ENCODE measurements around the gene MEIS3.

The MEIS3 gene

DNA sequence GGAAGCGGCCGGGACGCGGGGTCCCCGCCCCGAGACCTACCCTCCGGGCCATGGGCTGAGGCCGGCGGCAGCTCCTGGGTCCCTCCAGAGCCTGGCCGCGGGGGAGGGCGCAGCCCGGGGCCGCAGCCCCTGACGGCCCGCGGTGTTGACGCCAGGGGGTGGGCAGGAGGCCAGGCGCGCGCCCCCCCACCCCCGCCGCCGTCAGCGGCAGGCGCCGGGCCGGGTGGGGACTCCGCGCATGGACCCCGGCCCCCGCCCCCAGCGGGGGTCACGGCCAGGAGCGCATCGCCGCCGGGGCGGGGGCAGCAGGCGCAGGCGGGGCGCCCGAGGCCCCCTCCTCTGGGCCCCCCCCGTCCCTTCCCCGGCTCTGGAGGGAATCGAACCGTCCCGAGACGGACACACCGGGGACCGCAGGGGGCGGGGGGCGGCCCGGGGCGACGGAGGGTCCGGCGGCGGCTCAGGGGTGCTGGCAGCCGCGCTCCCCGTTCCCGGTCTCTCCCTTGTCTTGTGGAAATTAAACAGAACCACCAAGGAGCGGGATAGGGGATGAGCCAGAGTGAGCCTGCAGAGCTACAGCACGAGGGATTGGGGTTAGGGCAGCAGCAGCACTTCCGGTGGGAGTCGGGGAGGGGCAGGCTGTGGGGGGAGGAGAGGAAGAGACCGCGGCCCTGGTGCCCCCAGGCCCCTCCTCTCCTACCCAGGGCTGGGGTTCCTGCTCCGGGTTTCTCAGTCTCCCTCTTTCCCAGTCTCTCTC is at the start of gene MEIS3:
TSS of gene MEIS3 (minus strand) at position 498 of the 754 bp plus-strand sequence. CDS start at position 52, 446 bp downstream.
- no peak for DNase-seq

DNA sequence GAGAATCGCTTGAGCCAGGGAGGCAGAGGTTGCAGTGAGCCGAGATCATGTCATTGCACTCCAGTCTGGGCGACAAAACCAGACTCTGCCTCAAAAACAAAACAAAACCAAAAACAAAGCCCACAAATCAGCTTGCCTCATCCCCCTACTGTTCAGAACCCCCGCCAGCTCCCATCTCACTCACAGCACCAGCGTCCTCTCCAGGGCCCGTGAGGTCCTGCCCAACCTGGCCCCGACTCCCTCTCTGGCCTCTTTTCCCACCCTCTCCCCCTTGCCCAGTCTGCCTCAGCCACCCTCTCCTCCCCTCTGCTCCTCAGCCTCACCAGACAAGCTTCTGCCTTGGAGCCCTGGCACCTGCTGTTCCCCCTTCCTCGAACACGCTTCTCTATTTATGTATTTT is 48.6 kb upstream of the MEIS3 start:
- no peak for DNase-seq

DNA sequence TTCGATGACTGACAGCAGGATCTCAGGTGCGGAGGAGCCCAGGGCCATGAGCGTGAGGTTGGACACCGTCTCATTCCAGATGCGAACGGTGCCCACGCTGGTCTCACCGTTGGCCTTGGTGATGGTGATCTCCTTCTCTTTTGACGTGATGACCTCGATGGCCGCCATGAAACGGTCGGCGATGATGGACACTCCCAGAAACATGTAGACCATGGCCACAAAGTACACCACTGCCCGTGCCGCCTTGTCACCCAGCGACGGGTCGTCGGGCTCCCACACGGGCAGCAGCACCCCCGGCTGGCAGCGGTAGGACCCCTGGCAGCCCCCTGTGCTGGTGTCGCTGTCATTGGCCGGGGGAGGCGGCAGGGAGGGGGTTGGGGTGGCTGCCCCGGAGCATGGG is 46.6 kb upstream of the MEIS3 start:
- no peak for DNase-seq

DNA sequence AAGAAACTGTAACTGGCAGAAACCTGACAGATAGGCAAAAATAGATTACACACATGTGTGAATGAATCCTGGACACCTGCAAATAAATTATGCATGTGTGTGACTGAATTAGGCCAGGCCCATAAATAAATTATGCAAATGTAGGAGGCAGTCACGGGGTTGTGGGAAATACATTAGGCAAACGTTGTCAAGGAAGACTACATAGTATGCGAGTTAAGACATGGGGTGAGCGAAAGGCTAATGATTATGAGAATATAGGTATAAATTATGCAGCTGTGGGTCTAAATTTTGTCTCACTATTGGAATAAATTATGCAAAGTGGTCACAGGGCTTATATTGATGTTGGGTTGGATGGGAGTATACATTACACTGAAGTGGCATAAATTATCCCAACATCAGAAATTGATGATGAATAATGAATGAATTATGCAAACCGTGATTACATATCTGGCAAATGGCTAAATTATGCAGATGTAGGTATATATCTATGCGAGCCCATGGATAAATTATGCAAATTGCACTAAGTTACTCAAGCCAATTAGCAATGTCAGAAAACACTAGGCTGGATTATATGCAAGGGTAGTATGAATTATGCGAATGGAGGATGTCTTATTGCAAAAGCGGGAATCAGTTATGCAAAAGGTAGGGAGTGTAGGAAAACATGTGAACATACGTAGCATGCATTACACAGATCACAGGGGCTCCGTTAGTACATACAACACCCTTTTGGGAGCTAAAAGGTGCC is 45.5 kb upstream of the MEIS3 start:
- no peak for DNase-seq

DNA sequence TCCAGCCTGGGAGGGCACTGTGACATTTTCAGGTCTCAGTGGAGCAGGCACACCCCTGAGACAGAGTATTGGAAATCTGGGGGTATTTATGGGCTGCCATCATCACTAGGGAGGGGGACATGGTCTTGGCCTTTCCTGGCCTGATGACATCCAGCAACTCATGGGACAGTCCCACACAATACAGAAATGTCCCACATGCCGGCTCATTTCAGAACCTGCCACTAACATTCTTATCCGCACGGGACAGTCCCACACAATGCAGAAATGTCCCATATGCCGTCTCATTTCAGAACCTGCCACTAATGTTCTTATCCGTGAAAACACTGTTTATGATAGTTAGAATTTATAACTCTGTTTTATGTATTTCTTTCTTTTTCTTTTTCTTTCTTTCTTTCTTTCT is 42.5 kb upstream of the MEIS3 start:
- no peak for DNase-seq

DNA sequence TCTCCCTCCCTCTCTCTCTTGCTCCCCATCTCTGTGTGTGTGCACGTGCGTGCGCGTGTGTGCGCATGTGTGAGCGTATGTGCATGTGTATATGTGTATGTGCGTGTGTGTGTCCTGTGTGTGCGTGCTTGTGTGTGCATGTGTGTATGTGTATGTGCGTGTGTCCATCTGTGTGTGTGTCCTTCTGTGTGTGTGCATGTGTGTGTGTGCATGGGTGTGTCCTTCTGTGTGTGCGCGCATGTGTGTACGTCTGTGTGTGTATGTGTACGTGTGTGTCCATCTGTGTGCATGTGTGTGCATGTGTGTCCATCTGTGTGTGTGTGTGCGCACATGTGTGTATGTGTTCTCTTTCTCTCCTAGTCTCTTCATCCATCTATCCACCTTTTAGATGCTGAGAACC is 40.1 kb upstream of the MEIS3 start:
- DNase-seq = no peak

DNA sequence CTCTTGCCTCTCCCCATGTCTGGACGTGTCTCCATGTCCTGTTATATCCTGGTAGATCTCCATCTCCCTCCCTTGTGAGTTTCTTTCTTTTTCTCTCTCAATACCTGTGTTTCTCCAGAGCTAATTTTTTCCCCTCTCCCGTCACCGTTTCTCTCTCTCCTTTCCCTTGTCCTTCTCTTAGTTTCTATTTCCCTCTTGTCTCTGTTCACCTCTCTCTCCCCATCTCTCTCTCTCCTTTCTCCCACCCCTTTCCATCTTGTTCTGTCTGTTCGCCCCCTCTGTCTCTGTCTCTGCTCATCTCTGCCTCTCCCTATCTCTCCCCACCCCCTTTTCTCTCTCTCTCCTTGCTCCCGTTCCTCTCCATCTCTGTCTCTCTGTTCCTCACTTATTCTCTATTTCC is 39.3 kb upstream of the MEIS3 start:
- no peak for DNase-seq

DNA sequence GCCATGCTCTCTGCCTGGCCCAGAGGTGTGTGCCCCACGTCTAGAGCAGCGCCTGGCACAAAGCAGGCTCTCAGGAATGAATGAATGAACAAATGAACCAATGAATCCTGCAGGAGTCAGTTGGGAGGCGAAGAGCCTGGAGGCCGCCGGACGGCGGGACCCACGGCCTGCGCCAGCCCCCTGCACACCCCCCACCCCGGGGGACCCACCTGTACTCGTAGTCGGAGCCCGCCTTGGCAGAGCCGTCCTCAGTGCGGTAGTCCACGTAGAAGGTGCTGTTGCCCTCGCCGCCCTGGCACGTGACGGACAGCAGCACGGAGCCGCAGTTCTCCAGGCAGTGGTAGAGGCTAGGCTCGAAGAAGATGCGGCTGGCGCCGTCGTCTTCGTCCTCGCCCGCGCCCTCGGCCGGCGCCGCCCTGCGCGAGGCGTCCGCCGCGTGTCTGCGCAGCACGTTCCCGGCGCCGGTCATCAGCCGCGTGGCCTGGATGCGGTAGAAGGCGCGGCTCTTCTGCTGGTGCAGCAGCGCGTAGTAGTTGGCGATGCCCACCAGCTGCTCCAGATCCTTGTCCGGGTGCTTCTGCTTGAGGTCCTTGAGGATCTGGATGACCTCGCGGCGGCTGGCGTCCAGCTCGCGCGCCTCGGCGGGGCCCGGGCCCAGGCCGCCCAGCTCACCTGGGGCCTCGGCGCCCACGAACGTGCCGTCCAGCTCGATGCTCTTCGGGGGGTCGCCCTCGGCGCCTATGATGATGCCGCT is 37.6 kb upstream of the MEIS3 start:
- no peak for DNase-seq

DNA sequence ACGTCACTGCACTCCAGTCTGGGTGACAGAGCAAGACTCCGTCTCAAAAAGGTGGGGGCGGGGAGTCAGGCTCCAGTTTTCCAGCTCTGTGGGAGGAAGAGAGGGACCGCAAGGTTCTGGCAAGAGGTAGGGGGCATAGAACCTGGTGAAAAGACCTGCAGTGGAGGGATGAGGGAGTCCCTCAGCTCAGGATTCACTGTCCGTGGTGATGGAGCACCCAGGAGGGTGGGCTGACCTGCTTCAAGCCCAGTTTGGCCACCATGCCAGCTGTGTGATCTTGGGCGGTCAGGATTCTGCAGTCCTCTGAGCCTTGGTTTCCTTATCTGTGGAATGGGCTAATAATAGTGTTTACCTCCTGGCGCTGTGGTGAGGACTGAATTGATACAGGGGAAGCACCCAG is 31.2 kb upstream of the MEIS3 start:
- DNase-seq = no peak

DNA sequence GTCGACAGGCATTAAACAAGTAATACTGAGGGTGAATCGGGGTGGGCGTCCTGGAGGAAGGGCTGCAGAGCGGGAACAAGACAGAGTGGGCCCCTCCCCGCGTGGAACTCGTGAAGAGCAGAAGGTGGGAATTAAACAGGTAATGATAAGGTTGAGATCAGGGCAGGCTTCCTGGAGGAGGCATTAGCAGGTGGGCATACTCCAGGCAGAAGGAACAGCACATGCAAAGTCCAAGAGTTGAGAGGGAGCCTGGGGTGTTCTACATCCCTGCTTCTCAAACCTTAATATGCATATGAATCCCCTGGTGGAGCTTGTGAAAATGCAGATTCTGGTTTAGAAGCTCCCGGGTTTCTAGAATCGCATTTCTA is 29.0 kb upstream of the MEIS3 start:
- no peak for DNase-seq

DNA sequence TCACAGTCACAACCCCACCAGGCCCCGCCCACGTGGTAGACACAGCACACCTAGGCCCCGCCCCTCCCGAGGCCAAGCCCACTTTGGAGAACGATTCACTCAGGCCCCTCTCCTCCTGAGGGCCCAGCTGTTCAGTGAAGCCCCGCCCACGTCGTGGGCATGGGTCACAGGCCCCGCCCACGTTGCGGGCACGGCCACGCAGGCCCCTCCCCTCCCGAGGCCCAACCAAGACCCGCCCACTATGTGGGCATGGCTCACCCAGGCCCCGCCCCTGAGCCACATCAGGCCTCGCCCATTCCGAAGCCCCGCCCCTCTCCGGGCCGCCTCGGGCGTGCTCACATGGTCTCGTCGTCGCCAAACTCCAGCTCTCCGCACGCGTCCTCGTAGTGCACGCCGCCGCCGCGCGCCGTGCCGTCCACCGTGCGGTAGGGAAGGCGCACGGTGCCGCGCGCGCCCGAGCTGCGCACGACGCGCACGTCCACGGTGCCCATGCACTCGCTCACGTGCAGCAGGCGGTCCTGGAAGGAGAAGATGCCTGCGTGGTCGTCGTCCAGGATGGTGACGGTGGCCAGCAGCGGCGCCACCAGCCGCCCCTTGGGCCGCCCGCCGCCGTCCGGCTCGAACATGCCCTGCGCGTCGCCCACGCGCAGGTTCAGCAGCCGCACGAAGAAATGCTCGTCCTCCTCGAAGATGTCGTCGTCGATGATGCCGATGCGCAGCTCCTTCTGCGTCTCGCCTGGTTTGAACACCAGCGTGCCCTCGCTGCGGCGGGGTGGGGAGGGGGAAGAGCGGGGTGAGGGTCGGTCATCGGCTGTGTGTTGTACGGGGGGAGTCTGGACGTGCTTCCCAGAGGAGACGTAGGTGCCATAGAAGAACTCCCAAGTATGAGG is 28.4 kb upstream of the MEIS3 start:
- peak; percentile 90 for DNase-seq

DNA sequence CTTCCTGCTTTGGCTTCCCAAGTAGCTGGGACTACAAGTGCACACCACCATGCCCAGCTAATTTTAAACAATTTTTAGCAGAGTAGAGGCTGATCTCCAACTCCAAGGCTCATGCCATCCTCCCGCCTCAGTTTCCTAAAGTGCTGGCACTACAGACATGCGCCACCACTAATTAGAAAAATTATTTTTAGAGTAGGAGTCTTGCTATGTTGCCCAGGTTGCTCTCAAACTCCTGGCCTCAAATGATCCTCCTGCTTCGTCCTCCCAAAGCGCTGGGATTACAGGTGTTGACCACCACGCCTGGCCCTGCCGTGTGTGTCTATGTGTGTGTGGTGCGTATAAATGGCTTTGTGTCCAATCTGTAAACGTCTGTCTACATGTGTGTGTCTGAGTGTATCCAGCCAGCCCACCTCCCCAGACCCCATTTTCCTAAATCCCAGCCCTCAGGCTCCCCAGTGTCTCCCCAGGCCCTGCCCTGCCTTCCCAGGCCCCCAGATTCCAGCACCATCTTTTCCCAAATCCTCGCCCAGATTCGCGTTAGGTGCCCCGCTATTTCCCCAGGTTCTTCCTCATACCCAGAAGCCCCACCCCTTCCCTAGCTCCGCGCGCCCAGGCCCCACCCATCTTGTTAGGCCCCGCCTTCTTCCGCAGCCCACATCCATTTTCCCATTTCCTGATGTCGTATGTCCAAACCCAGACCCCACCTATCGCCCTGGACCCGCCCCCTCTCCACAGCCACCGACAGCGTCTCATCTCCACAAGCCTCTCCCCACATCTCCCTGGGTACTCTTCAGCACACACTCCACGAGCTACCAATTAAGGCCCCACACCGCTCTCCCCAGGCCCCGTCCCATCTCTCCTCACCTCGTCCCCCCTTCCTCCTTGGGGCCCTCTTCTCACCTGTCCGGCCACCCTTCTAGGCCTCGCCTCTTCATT is 27.5 kb upstream of the MEIS3 start:
- peak; percentile 67 for DNase-seq

DNA sequence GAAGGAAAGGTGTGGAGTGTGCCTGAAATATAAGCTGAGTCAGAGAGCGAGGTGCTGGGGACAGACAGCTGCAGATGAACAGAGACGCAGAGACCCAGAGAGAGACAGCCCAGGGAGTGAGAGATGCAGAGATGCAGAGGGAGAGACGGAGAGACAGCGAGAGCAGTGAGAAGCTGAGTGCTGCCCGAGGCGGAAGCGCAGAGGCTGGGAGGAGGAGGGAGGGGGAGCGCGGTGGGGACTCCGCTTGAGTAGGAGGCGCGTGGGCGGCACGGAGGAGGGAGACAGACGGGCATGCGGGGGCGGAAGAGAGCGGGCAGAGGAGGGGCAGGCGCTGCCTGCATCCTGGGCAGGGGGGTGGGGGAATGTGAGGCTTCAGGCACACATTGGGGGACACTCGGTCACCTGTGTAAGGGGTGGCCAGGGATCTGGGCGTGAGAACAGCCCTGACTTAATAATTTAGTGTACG is 26.6 kb upstream of the MEIS3 start:
- peak; percentile 52 for DNase-seq

DNA sequence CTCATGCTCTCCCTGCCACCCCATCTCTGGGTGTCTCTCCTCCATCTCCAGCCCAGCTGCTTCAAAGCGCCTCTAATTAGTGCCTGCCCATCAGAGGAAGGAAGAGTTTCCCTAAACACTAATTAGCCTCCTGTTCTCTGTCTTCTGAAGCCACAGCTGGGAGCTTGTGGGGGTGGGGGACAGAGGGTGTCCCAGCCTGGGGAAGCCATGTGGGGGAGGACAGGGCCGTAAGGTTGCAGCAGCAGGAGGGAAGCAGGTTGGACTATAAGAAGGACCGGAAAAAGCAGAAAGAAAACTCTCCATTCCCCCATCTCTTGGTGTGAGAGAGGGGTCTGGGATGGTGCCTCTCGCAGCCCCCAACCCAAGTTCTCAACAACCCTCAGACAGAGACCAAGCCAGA is 26.2 kb upstream of the MEIS3 start:
- no peak for DNase-seq

DNA sequence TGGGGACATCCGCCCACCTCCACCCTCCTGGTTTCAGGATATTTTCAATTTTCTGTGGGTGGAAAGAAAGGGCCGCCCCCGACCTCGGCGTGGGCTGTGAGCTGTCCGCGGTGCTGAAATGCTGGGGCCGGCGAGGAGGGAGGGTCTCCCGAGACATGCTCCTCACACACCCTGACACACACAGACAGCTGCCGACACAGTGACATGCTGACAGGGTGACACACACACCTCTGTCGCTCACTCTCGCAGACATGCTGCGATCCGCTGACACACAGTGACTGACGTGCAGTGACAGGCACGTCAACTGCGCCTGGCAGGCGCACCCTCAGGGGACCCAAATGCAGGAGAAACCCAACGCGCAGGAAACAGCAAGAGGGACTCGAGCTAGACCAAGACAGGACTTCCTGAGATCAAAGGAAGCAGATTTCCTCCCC is 25.1 kb upstream of the MEIS3 start:
- DNase-seq = peak; percentile 42

DNA sequence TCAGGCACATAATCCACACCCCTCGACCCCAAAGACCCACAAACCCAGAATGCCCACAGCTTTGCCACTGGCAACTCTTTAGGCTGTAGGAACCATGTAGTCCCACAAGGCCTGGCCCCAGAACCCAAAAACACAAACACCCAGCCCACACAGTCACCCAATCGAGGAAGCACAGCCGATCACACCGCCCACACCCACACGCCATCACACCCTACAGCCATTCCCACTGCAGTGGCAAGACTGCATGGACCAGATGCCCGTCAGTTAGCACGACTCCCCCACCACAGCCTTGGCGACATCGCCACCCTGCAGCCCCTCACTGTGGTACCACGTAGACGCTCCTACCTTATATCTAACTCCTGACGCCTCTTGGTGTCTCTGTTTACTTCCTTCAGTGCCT is 24.0 kb upstream of the MEIS3 start:
- DNase-seq = no peak

DNA sequence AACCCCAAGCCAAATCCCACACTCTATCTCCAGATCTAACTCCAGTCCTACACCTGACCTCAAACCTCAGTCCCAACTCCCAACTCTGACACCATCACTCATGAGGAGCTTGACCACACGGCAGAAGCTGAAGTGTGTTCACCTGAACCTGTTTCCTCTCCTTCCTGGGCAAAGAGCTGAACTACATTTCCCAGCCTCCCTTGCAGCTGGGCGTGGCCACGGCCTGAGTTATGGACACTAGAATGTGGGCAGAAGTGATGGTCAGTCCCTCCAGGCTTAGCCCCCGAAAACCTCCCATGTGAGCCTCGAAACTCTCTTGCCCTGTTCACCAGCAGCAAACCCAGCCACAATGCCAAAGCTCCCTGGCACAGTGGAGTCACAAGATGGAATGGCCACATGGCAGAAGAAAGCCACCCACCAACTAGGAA is 19.5 kb upstream of the MEIS3 start:
- no peak for DNase-seq

DNA sequence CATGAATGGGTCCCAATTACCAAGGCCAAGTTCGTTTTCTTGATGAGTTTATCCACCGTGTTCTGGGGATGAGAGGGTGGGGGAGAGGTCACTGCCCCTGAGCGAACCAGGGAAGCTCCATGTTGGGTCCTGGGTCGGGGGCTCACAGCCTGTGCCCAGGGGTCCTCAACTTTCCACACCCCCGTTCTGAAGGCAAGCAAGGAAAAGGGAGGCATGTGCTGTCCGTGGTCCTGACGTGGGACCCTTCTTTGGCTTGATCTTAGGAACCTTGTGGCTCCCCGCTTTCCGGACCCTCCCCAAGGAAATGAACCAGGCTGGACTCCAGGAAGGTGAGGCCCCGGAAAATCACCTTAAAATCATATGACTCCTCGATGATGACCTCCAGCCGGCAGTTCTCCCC is 18.2 kb upstream of the MEIS3 start:
- no peak for DNase-seq

DNA sequence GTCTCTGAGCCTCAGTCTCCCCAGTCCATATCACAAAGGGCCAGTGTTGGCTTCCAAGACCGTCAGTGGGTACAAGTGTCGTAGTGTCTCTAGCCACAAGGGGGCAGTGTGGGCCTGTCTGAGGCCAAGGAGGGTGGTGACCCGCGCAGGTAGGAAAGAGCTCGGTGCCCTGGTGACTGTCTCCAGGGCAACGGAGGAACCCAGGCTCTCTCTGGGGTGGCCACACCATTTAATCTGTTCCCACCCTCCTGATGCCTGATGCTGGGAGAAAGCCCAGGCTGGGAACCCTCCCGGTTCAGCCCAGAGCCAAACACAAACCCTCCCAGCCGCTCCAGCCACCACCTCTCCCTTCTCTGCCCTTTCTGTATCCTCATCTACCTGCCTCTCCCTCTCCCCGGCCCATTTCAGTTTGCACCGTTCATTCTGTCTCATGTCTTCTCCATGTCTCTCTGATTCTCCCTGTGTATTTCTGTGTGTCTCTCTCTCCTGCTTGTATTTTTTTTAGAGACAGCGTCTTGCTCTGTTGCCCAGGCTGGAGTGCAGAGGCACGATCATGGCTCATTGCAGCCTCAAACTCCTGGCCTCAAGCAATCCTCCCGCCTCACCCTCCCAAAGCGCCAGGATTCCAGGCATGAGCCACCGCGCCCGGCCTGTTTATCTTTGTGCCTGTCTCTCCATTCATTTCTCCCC is 17.5 kb upstream of the MEIS3 start:
- peak; percentile 90 for DNase-seq

DNA sequence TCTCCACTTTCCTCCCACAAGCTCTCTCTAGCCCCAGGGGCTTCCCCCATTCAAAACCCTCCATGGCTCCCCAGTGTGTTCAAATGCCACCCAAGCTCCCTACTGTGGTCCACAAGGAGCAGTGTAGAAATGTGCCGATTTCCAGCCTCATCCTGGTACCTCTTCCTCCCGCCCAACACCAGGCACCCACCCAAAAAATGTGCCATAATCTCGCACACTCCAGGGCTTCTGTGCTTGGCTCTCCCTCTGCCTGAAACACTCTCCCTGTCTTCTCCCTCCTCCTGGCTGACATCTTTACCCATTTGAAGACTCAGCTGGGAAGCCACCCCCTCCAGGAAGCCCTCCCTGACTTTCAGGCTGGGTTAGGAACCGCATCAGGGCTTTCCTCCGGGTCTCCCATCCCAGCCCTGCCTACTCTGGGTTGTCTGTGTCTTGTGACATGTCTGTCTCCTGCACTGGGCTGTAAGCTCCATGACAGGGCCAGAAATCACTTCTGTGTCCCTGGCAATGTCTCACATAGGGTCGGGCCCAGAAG is 16.6 kb upstream of the MEIS3 start:
- no peak for DNase-seq

DNA sequence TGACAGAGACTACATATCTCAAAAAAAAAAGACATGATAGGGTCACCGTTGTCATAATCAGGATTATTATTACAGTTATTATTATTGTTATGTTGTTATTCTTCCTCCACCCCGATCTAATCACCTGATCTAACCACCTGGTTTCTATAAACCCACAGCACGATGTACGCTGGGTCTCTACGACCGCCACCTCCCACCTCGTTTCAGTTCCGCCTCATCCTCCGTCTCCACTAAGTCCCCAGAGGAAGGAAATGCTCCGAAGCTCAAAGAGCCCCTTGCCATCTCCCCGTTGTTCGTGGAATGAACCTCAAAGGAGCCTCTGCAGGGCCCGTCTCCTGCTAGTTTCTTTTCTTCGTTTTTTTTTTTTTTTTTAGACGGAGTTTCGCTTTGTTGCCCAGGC is 15.9 kb upstream of the MEIS3 start:
- no peak for DNase-seq

Measured in activated CD4-positive, alpha-beta T cell treated with anti-CD3 and anti-CD28 coated beads for 48 hours (primary cell).